Endothelial cell (in vitro differentiated cells): ENCODE results near the gene ABI3BP. TPM values are rescaled to one million over a fixed set of nuclear protein-coding genes. Genes with fewer than 3 reads are reported as not detected.

Experiments
- DNase-seq: peaks from one replicate; pipeline ENCODE4 v3.0.0; 2021; ENCODE audit warnings: low spot score
- H3K27ac Mint-ChIP-seq: one replicate; pipeline ENCODE4 v1.8.0; 2021; ENCODE audit warnings: mixed read lengths, inconsistent platforms; ENCODE audit not compliant: unreplicated experiment
- H3K27me3 Mint-ChIP-seq: one replicate; pipeline ENCODE4 v1.8.0; 2021; ENCODE audit warnings: mild to moderate bottlenecking, moderate library complexity, mixed read lengths, inconsistent platforms; ENCODE audit not compliant: unreplicated experiment
- H3K36me3 Mint-ChIP-seq: one replicate; pipeline ENCODE4 v1.8.0; 2021; ENCODE audit warnings: mild to moderate bottlenecking, low read depth, mixed read lengths, inconsistent platforms; ENCODE audit not compliant: unreplicated experiment
- H3K4me1 Mint-ChIP-seq: one replicate; pipeline ENCODE4 v1.8.0; 2021; ENCODE audit warnings: mild to moderate bottlenecking, mixed read lengths, inconsistent platforms; ENCODE audit not compliant: unreplicated experiment
- H3K4me3 Mint-ChIP-seq: one replicate; pipeline ENCODE4 v1.8.0; 2021; ENCODE audit warnings: mild to moderate bottlenecking, mixed read lengths, inconsistent platforms; ENCODE audit not compliant: unreplicated experiment
- H3K9me3 Mint-ChIP-seq: one replicate; pipeline ENCODE4 v1.8.0; 2021; ENCODE audit warnings: mixed read lengths, inconsistent platforms; ENCODE audit not compliant: unreplicated experiment
- total RNA-seq: library from RNA; stranded (reverse); fragmentation: NEBNext Ultra II Directional; extraction: Animal tissue kit (Norgen Biotek cat#: 25700); gene quantifications from one replicate; pipeline ENCODE4 v1.2.1, GENCODE V29; 2021; ENCODE audit not compliant: unreplicated experiment
- TF ChIP-seq, protein P1 (sequence below): fragments of 200-600 bp; sonication (generic); IDR thresholded peaks from one replicate; pipeline ENCODE4 v1.5.0; 2021; ENCODE audit warnings: antibody characterized with exemption; ENCODE audit not compliant: unreplicated experiment

ABI3BP gene
- total RNA-seq, 1 donor from 2014 or later = 0.26 TPM

DNA sequence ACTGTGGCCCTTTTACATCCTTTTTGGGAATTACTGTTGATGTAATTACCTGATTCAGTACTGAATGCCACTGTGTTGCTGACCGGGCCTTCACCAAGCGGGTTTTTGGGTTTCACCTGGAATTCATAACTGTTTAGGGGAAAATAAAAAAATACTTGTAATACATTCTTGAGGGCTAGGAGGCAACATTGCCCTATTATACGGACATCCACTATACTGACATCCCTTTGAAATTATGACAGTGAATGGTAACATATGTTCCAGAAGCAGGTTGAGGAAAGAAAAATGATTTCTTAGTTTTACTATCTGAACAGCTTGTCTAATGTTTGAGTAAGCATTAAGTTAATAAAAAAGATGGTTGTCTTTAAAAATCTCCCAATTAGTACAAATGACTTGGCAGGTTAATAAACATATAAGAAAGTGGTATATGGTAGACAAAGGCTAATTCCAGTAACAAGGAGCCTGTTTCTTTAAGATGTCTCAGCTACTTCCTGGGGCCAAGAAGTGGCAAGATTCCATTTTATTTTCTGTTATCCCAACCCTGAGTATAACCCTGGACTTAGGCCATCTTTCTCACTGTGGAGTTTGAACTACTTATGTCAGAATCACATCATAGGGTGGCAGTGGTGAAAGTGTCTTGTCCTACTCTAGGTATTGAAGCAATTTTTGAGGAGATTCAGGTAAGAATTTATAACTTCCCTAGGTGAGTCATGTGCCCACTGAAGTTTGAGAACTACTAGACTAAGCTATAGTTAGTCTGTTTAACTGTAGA lies 238.5 kb downstream of the ABI3BP start:
- Mint-ChIP-seq H3K4me3 (no peak overlapping the region), H3K9me3 (no peaks in the 10 kb centered on the region)

DNA sequence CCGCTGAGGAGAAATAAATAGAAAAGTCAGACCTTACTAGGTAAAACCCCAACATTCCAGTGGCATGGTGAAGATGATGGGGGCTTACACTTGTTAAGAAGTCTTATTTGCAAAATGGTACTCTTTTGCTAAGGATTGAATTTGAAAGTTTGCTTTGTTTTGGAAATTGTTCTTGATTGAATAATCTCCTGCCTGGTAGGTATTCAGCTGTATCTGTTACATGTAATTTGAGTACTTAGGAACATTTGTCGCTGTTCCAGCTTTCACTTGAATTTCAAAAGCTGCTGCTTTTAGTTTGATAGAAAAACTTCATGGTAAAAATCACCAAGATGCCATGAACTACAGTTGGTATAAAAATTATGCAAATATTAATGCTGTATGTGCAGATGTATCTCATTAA lies 239.4 kb downstream of the ABI3BP start:
- Mint-ChIP-seq H3K27ac (no peak overlapping the region), H3K4me3 (no peak overlapping the region), H3K36me3 (peaks cover 8% of the 10 kb centered on the region), H3K27me3 (no peaks in the 10 kb centered on the region), H3K4me1 (no peaks in the 10 kb centered on the region), H3K9me3 (no peaks in the 10 kb centered on the region)
- TF ChIP-seq, protein P1, sequence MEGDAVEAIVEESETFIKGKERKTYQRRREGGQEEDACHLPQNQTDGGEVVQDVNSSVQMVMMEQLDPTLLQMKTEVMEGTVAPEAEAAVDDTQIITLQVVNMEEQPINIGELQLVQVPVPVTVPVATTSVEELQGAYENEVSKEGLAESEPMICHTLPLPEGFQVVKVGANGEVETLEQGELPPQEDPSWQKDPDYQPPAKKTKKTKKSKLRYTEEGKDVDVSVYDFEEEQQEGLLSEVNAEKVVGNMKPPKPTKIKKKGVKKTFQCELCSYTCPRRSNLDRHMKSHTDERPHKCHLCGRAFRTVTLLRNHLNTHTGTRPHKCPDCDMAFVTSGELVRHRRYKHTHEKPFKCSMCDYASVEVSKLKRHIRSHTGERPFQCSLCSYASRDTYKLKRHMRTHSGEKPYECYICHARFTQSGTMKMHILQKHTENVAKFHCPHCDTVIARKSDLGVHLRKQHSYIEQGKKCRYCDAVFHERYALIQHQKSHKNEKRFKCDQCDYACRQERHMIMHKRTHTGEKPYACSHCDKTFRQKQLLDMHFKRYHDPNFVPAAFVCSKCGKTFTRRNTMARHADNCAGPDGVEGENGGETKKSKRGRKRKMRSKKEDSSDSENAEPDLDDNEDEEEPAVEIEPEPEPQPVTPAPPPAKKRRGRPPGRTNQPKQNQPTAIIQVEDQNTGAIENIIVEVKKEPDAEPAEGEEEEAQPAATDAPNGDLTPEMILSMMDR = no peak
- no peak for DNase-seq

More for the DNA sequence above, 238.5 kb downstream of the ABI3BP start:
- no peak for DNase-seq
- TF ChIP-seq, protein P1 = no peak
- Mint-ChIP-seq H3K36me3 (peaks cover 5% of the 10 kb centered on the region), H3K27ac (no peak overlapping the region), H3K27me3 (no peaks in the 10 kb centered on the region), H3K4me1 (no peaks in the 10 kb centered on the region)

DNA sequence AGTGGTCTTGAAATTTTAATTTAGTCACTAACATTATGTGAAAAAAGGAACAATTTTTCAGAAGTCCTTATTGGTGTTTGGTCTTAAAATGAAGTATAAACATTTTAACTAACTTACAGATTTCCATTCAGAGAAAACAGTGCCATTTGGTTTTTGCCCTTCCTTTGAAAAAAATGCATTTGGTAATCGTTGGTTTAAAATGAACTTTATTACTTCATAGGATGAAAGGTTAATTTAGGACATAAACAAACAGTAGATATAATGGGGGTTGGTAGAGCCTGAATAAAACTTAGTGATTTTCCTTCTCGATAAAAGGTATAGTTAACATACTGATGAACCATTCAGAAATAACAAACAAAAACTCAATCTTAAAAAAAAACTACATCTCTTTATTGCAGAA lies 244.3 kb downstream of the ABI3BP start:
- Mint-ChIP-seq H3K9me3 (no peaks in the 10 kb centered on the region), H3K27me3 (no peaks in the 10 kb centered on the region), H3K4me1 (no peaks in the 10 kb centered on the region), H3K27ac (no peak overlapping the region), H3K4me3 (no peak overlapping the region), H3K36me3 (peaks cover 14% of the 10 kb centered on the region)
- no peak for DNase-seq
- TF ChIP-seq, protein P1 = no peak

DNA sequence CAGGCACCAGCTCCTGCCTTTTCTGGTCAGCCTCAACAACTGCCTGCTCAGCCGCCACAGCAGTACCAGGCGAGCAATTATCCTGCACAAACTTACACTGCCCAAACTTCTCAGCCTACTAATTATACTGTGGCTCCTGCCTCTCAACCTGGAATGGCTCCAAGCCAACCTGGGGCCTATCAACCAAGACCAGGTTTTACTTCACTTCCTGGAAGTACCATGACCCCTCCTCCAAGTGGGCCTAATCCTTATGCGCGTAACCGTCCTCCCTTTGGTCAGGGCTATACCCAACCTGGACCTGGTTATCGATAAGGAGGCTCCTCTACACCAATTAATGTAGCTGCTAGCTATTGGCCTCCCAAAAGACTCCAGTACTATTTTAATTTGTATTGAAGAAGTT lies 245.0 kb downstream of the ABI3BP start:
- Mint-ChIP-seq H3K36me3 (peaks cover 14% of the 10 kb centered on the region), H3K27ac (no peak overlapping the region), H3K4me1 (no peaks in the 10 kb centered on the region)

DNA sequence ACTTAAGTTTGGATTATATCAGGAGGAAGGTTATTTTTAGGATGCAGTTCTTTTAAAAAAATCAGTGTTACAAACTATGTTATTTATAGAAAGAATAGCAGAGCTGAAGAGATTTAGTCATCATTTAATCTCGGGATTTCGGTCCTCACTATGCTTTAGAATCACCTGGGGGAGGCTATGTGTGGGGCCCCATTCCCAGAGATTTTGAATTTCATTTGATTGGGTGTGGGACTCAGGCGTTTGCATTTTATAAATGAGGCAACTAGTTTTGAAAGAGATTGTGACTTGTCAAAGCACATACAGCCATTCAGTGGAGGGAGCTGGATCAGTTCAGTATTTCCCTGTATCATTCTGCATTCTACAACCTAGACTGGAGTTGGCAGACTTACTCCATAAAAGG lies 247.1 kb downstream of the ABI3BP start:
- Mint-ChIP-seq H3K27me3 (no peaks in the 10 kb centered on the region), H3K4me1 (no peaks in the 10 kb centered on the region), H3K36me3 (peaks cover 9% of the 10 kb centered on the region), H3K9me3 (no peaks in the 10 kb centered on the region), H3K4me3 (no peak overlapping the region), H3K27ac (no peak overlapping the region)
- DNase-seq = no peak
- TF ChIP-seq, protein P1 = no peak

More for the DNA sequence above, 245.0 kb downstream of the ABI3BP start:
- TF ChIP-seq, protein P1 = no peak
- Mint-ChIP-seq H3K9me3 (no peaks in the 10 kb centered on the region), H3K27me3 (no peaks in the 10 kb centered on the region), H3K4me3 (no peak overlapping the region)
- DNase-seq = no peak
